Muscle layer of colon (tissue), 2 donors: ENCODE results near the gene LMOD2.

Experiments
- H3K27ac ChIP-seq: one replicate; pipeline ENCODE4 v1.7.0; 2013; ENCODE audit warnings: low read depth, mild to moderate bottlenecking, low read length, moderate library complexity
- H3K27me3 ChIP-seq, 2 donors: one replicate each; pipeline ENCODE4 v1.7.0; 2013; ENCODE audit warnings: low read length in 2 of 2, mild to moderate bottlenecking in 2 of 2; ENCODE audit not compliant: insufficient read depth in 2 of 2, control insufficient read depth in 1 of 2
- H3K36me3 ChIP-seq: one replicate; pipeline ENCODE4 v1.7.0; 2013; ENCODE audit warnings: mild to moderate bottlenecking, low read length; ENCODE audit not compliant: insufficient read depth
- H3K4me1 ChIP-seq: one replicate; pipeline ENCODE4 v1.7.0; 2013; ENCODE audit warnings: mild to moderate bottlenecking, low read length; ENCODE audit not compliant: insufficient read depth
- H3K4me3 ChIP-seq, 2 donors: one replicate each; pipeline ENCODE4 v1.7.0; 2013; ENCODE audit warnings: low read length in 2 of 2, low read depth in 1 of 2, mild to moderate bottlenecking in 1 of 2, moderate library complexity in 1 of 2
- H3K9ac ChIP-seq: one replicate; pipeline ENCODE4 v1.7.0; 2013; ENCODE audit warnings: low read length
- H3K9me3 ChIP-seq: one replicate; pipeline ENCODE4 v1.7.0; 2013; ENCODE audit warnings: mild to moderate bottlenecking, low read length
- donor health status: abdominal sarcoma.
- donor health status: Adenocarcinoma of cecum.

Gene LMOD2

GRCh38 chr7:123695944-123696677 is 40.4 kb downstream of the LMOD2 start:
- H3K4me1 ChIP-seq: no peaks in the 10 kb centered on the region
- no peak overlapping the region for H3K27ac ChIP-seq
- H3K36me3 ChIP-seq: peaks cover 21% of the 10 kb centered on the region
- no peak overlapping the region for H3K9ac ChIP-seq
- H3K4me3 ChIP-seq: no peak overlapping the region
- no peaks in the 10 kb centered on the region for H3K27me3 ChIP-seq
- H3K9me3 ChIP-seq: no peaks in the 10 kb centered on the region

- no peak overlapping the region for H3K9ac ChIP-seq
- H3K4me3 ChIP-seq: no peak overlapping the region
- peaks cover 3% of the 10 kb centered on the region for H3K4me1 ChIP-seq
- H3K36me3 ChIP-seq: peaks cover 31% of the 10 kb centered on the region
- H3K9me3 ChIP-seq: no peaks in the 10 kb centered on the region
- H3K27ac ChIP-seq: no peak overlapping the region
- H3K27me3 ChIP-seq: no peaks in the 10 kb centered on the region
Measured at GRCh38 chr7:123705211-123705901, 49.7 kb downstream of the LMOD2 start.

GRCh38 chr7:123709525-123709924 is 53.9 kb downstream of the LMOD2 start:
- Histone ChIP-seq H3K9me3 (no peaks in the 10 kb centered on the region), H3K27ac (no peak overlapping the region), H3K4me3 (no peak overlapping the region), H3K36me3 (peaks cover 31% of the 10 kb centered on the region), H3K4me1 (peaks cover 7% of the 10 kb centered on the region), H3K9ac (no peak overlapping the region), H3K27me3 (no peaks in the 10 kb centered on the region)

GRCh38 chr7:123710683-123711082 is 55.0 kb downstream of the LMOD2 start:
- Histone ChIP-seq H3K9ac (no peak overlapping the region), H3K27me3 (no peaks in the 10 kb centered on the region), H3K4me1 (peaks cover 7% of the 10 kb centered on the region)

GRCh38 chr7:123711832-123712293 is 56.2 kb downstream of the LMOD2 start:
- Histone ChIP-seq H3K9me3 (no peaks in the 10 kb centered on the region), H3K36me3 (peaks cover 17% of the 10 kb centered on the region), H3K4me1 (peaks cover 7% of the 10 kb centered on the region), H3K27me3 (no peaks in the 10 kb centered on the region), H3K4me3 (no peak overlapping the region), H3K27ac (no peak overlapping the region), H3K9ac (no peak overlapping the region)

More at GRCh38 chr7:123710683-123711082, 55.0 kb downstream of the LMOD2 start:
- Histone ChIP-seq H3K4me3 (no peak overlapping the region), H3K9me3 (no peaks in the 10 kb centered on the region), H3K27ac (no peak overlapping the region), H3K36me3 (peaks cover 20% of the 10 kb centered on the region)

GRCh38 chr7:123712619-123713018 is 57.0 kb downstream of the LMOD2 start:
- Histone ChIP-seq H3K4me3 (no peak overlapping the region), H3K9ac (no peak overlapping the region), H3K27ac (no peak overlapping the region), H3K36me3 (peaks cover 9% of the 10 kb centered on the region), H3K9me3 (no peaks in the 10 kb centered on the region), H3K4me1 (peaks cover 7% of the 10 kb centered on the region), H3K27me3 (no peaks in the 10 kb centered on the region)
